ENCODE results near the gene GMPS. TPM values are rescaled to one million over a fixed set of nuclear protein-coding genes. Genes with fewer than 3 reads are reported as not detected.

GMPS gene
- total RNA-seq, 1 donor from 2014 or later, result 39.9 TPM

DNA sequence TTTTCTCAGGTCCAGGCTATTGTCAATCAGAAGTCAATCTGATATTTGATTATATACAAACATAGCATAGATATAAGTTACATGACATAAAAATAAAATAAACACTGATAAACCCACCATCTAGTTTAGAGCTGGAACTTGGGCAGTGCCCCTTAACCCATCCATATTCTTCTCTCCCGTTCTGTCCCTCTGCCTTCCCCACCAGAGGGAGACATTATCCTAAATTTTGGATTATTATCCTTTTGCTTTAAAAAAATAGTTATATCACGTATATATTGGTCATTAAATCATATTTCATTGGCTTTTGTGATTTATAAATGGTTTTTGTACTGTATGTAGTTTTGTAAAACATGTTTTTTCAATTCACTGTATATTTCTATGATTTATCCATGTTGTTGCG is 107.9 kb downstream of the GMPS start:
- intact Hi-C loops (cut with DNase I), result no loop called here
- Histone ChIP-seq H3K36me3 (no peaks in the 10 kb centered on the region), H3K4me3 (no peak overlapping the region), H3K27ac (no peak overlapping the region), H3K4me1 (no peaks in the 10 kb centered on the region), H3K9me3 (no peaks in the 10 kb centered on the region), H3K27me3 (ENCODE audit: low read depth) (no peaks in the 10 kb centered on the region)
- ATAC-seq, result no peak
- no peak for DNase-seq
- TF ChIP-seq, protein P1, sequence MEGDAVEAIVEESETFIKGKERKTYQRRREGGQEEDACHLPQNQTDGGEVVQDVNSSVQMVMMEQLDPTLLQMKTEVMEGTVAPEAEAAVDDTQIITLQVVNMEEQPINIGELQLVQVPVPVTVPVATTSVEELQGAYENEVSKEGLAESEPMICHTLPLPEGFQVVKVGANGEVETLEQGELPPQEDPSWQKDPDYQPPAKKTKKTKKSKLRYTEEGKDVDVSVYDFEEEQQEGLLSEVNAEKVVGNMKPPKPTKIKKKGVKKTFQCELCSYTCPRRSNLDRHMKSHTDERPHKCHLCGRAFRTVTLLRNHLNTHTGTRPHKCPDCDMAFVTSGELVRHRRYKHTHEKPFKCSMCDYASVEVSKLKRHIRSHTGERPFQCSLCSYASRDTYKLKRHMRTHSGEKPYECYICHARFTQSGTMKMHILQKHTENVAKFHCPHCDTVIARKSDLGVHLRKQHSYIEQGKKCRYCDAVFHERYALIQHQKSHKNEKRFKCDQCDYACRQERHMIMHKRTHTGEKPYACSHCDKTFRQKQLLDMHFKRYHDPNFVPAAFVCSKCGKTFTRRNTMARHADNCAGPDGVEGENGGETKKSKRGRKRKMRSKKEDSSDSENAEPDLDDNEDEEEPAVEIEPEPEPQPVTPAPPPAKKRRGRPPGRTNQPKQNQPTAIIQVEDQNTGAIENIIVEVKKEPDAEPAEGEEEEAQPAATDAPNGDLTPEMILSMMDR (IDR thresholded peaks at IDR 0.05), result no peak

DNA sequence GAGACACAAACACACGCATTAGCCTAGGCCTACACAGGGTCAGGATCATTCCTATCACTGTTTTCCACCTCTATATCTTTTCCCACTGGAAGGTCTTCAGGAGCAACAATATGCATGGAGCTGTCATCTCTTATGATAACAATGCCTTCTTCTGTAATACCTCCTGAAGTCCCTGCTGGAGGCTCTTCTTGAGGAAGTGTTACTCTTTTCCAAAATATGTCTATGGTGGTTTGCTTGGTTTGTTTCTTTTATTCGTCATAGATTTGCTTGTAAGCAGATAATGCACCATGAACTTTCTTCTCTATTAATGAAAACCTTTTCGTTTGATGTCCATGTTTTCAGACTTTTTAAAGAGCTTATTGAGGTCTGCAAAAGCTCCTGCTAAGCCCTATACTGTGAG is 109.3 kb downstream of the GMPS start:
- no peak for ATAC-seq
- Histone ChIP-seq H3K27me3 (ENCODE audit: low read depth) (no peaks in the 10 kb centered on the region), H3K9me3 (no peaks in the 10 kb centered on the region), H3K27ac (no peak overlapping the region), H3K36me3 (no peaks in the 10 kb centered on the region), H3K4me3 (no peak overlapping the region), H3K4me1 (no peaks in the 10 kb centered on the region)
- intact Hi-C loops (cut with DNase I), result no loop called here
- TF ChIP-seq, protein P1 (IDR thresholded peaks at IDR 0.05), result no peak
- DNase-seq, result no peak

DNA sequence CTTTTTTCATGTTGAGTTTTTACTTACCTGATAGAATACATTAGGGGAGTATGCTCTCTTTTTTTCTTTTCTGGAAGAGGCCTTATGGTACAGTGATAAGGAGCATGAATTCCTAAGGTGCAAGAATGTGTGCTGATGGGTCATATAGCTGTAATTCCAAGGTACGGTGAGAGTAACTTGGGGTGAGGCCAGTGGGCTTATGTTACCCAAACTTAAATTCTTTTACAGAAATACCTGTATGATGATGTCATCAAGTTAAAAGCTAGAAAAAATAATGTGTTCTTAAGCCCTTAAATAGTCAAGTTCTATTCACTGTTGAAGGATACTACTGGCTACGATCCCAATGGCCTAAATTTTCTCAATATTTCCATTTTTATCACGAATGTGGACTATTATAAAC is 111.2 kb downstream of the GMPS start:
- ATAC-seq (no peak), DNase-seq (no peak)
- Histone ChIP-seq H3K27me3 (ENCODE audit: low read depth) (no peaks in the 10 kb centered on the region), H3K36me3 (no peaks in the 10 kb centered on the region), H3K4me1 (no peaks in the 10 kb centered on the region), H3K27ac (no peak overlapping the region), H3K4me3 (no peak overlapping the region), H3K9me3 (no peaks in the 10 kb centered on the region)
- TF ChIP-seq, protein P1 (IDR thresholded peaks at IDR 0.05), result no peak
- intact Hi-C loops (cut with DNase I), result no loop called here

DNA sequence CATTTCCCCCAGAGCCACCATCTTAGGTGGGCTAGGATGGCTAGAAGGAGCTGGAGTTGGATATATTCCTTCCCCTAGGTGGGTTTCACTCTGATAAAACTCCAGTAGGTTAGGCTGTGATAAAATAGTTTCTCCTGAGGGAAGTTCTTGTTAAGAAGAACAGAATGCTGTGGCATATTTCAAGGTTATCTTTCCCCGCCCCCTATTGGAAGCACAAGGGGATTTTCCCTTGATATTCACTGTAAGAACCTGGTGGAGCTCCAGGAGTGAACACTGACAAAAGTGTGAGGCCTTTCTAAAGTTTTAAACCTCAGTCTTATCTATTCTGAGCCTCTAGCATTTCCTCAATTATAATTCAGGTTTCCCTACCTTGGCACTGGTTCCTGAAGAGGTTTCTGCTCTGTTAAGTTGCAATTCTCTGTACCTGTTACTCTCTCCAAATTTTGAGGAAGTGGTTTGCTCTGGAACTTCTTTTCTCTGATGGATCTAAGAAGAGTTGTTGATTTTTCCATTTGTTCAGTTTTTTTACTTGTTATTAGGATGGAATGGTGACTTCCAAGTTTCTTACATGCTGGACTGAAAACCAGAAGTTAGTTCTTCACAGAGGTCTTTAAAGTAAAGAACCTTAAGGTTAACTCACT is 113.5 kb downstream of the GMPS start:
- H3K27ac ChIP-seq, result no peak overlapping the region
- no peaks in the 10 kb centered on the region for H3K27me3 ChIP-seq (ENCODE audit: low read depth)
- no peak for DNase-seq
- TF ChIP-seq, protein P1 (IDR thresholded peaks at IDR 0.05), result no peak
- H3K4me3 ChIP-seq, result no peak overlapping the region
- H3K36me3 ChIP-seq, result no peaks in the 10 kb centered on the region
- intact Hi-C loops (cut with DNase I), result no loop called here
- H3K4me1 ChIP-seq, result no peaks in the 10 kb centered on the region
- H3K9me3 ChIP-seq, result no peaks in the 10 kb centered on the region
- no peak for ATAC-seq

DNA sequence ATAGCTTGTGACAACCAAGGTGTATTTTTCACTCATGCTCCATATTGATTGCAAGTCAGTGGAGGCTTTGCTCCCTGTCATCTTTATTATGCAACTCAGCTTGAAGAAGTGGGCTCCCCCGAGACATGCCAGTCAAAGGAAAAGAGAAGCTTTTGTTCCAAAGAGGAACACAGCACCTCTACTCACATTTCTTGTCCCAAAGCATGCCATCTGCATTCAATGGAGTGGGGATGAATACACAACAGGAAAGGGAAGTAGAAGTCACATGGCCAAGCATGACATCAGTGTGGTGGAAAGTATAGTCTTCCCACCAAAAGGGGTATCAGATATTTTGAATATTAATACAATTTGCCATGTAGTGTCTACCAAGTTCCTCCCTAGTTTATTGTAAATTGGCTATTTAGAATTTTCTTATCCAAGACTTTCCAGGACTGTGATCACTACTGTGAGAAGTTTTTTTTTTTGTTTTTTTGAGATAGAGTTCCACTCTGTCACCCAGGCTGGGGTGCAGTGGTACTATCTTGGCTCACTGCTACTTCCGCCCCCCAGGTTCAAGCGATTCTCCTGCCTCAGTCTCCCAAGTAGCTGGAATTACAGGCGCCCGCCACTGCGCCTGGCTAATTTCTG is 114.5 kb downstream of the GMPS start:
- ATAC-seq (no peak), DNase-seq (no peak)
- H3K4me1 ChIP-seq, result no peaks in the 10 kb centered on the region
- no peak overlapping the region for H3K4me3 ChIP-seq
- no peaks in the 10 kb centered on the region for H3K9me3 ChIP-seq
- TF ChIP-seq, protein P1 (IDR thresholded peaks at IDR 0.05), result no peak
- no peaks in the 10 kb centered on the region for H3K27me3 ChIP-seq (ENCODE audit: low read depth)
- intact Hi-C loops (cut with DNase I), result no loop called here
- H3K36me3 ChIP-seq, result no peaks in the 10 kb centered on the region
- no peak overlapping the region for H3K27ac ChIP-seq
